SK-N-SH treated with all-trans-retinoic acid at 6 μM for 48 hours (cell line): ENCODE results near the gene KRT80.

ENCODE experiments used
- BACH2 ChIP-seq: fragments of 250-450 bp; sonication (Bioruptor Pico); IDR thresholded peaks from 2 replicates; pipeline ENCODE4 v1.9.0; 2021; ENCODE audit warnings: mild to moderate bottlenecking, borderline replicate concordance
- CREB5 ChIP-seq: fragments of 250-450 bp; sonication (Bioruptor Pico); IDR thresholded peaks from 2 replicates; pipeline ENCODE4 v1.5.1; 2020; ENCODE audit warnings: low read depth, mild to moderate bottlenecking, moderate library complexity
- ESRRG ChIP-seq: fragments of 250-450 bp; sonication (Bioruptor Pico); IDR thresholded peaks from 2 replicates; pipeline ENCODE4 v1.6.1; 2021; ENCODE audit warnings: mild to moderate bottlenecking
- OSR1 ChIP-seq: fragments of 250-450 bp; sonication (Bioruptor Pico); IDR thresholded peaks from 2 replicates; pipeline ENCODE4 v1.8.0; 2022; ENCODE audit warnings: moderate library complexity, mild to moderate bottlenecking, inconsistent platforms
- POU6F1 ChIP-seq: fragments of 250-450 bp; sonication (Bioruptor Pico); IDR thresholded peaks from 2 replicates; pipeline ENCODE4 v1.8.0; 2021; ENCODE audit warnings: low read depth, mild to moderate bottlenecking, moderate library complexity, borderline replicate concordance
- PPARA ChIP-seq: fragments of 250-450 bp; sonication (Bioruptor Pico); IDR thresholded peaks from 2 replicates; pipeline ENCODE4 v1.5.0; 2020; ENCODE audit warnings: mild to moderate bottlenecking, borderline replicate concordance
- RARB ChIP-seq: fragments of 250-450 bp; sonication (Bioruptor Pico); IDR thresholded peaks from 2 replicates; pipeline ENCODE4 v1.8.0; 2021; ENCODE audit warnings: mild to moderate bottlenecking, moderate library complexity
- SNAI2 ChIP-seq: fragments of 250-450 bp; sonication (Bioruptor Pico); IDR thresholded peaks from 2 replicates; pipeline ENCODE4 v1.5.0; 2020; ENCODE audit warnings: mild to moderate bottlenecking, moderate library complexity
- TCF4 ChIP-seq: fragments of 250-450 bp; sonication (Bioruptor Pico); IDR thresholded peaks from 2 replicates; pipeline ENCODE4 v1.8.0; 2021; ENCODE audit warnings: mild to moderate bottlenecking, moderate library complexity, borderline replicate concordance
- ZFP3 ChIP-seq: fragments of 250-450 bp; sonication (Bioruptor Pico); IDR thresholded peaks from 2 replicates; pipeline ENCODE4 v1.5.0; 2020; ENCODE audit warnings: mild to moderate bottlenecking, moderate library complexity
- ZFP30 ChIP-seq: fragments of 450-650 bp; formaldehyde crosslinking; IDR thresholded peaks from 2 replicates; pipeline ENCODE4 v1.5.0; 2022; ENCODE audit warnings: mild to moderate bottlenecking, moderate library complexity
- ZNF565 ChIP-seq: fragments of 450-650 bp; formaldehyde crosslinking; conservative IDR thresholded peaks from 2 replicates; pipeline ENCODE4 v1.5.0; 2020; ENCODE audit warnings: low read depth, mild to moderate bottlenecking, moderate library complexity
- ZNF8 ChIP-seq: fragments of 450-650 bp; formaldehyde crosslinking; IDR thresholded peaks from 2 replicates; pipeline ENCODE4 v1.5.0; 2020; ENCODE audit warnings: mild to moderate bottlenecking, moderate library complexity

DNA sequence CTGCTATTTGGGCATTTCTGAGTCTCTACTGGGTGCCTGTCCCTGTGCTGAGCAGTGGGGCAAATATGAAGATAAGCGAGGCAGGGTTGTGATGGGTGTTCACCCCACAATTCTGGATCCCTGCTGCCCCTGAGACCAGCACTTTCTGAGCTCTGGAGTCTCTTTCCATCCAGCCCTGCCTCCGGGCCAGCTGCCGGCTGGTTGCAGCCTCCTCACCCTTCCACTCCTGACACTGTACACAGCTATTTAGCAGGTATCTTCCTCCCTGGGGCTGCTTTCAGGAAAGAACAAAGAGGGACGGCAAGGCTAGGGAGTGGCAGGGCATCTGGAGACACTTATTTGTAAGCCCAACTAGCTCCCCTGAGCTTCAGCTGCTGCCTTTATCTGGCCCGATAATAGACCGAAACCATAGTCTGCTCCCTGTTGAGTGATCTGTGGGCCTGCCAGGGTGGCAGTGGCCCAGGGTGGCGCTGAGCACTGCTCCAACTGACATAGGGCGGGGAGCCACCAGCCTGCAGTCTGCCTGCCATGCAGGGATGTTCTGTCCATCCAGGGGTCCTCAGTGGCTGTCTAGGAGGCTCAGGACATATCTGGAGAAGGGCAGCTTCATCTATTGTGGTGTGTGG, 7.6 kb upstream of the KRT80 start:
- TF ChIP-seq TCF4 (no peak), ZFP3 (CRISPR knock-in tag) (no peak), ZNF565 (CRISPR knock-in tag) (no peak), PPARA (CRISPR knock-in tag) (no peak), ESRRG (CRISPR knock-in tag) (no peak), BACH2 (CRISPR knock-in tag) (no peak), CREB5 (CRISPR knock-in tag) (no peak), ZNF8 (CRISPR knock-in tag) (no peak), SNAI2 (CRISPR knock-in tag) (no peak), ZFP30 (no peak), RARB (CRISPR knock-in tag) (no peak), OSR1 (CRISPR knock-in tag) (no peak), POU6F1 (no peak)
